HG02571 (cell line): ENCODE results near the gene SLC25A52.
"Not testable (repeated sequence)": the region's sequence is repeated elsewhere in the genome, so short reads cannot be mapped to it uniquely, and the experiment has no call there.

ENCODE experiments used
- ATAC-seq: cut with Tn5 transposase; IDR thresholded peaks from one replicate; pipeline ENCODE4 v1.9.1; 2021; ENCODE audit warnings: mild to moderate bottlenecking, moderate library complexity; ENCODE audit not compliant: unreplicated experiment

SLC25A52 gene

DNA sequence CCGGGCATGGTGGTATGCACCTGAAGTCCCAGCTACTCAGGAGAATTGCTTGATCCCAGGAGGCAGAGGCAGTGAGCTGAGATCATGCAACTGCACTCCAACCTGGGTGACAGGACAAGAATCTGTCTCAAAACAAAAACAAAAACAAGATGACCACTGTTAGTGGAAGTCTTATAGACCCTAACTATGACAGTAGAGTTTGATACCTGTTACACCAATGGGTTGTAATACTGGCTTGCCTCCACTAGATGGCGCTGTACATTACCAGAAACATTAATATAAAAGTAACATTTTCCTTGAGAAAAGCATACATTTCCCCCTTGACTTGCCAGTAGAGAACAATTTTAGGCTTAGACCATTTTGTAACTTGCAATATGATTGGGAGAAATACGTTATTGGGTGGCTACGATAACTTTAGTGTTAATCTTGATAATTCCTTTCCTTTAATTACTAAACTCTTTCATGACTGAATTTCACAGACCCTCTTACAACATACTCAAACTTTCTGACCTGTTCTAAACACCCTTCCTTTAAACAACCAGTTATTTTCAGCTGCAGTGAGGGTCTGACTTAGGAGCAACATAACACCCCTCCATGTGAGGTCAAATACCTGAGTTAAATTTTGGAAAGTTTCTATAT, 19.5 kb downstream of the SLC25A52 start:
- ATAC-seq: no peak

DNA sequence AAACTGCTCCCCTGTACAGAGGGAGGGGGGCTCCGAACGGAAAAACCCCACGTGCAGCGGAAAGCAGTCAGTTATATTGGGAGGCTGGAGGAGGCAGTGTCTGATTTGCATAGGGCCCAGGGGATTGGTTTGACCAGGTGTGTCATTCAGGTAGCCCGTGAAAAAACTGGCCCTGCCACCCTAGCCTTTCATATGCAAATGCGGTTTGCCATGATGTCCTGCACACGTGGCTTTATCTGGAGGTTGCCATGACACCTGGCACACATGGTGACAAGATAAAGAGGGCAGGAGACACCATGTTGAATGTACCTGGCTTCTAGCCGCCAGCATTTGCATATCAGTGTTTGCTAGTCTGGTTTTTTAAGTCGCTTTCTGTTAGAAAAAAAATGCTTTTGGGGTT, 20.5 kb downstream of the SLC25A52 start:
- no peak for ATAC-seq

DNA sequence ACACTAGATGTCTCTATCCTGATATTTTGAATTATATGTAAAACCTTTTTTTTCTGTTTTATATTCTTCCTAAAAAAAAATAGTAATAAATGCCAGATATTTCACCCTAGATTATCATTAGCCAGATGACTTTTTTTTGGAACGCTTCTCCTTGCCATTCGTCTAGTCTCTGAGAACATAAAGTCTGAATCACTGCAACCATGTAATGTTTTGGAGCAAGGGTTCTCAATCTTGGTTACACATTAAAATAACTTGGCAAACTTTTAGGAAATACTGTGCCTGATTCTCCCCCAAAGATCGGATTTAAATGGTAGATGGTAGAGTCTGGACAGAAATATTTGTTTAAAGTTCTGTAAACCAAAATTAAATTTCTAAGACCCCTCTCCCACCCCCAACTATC, 21.0 kb downstream of the SLC25A52 start:
- ATAC-seq: no peak

DNA sequence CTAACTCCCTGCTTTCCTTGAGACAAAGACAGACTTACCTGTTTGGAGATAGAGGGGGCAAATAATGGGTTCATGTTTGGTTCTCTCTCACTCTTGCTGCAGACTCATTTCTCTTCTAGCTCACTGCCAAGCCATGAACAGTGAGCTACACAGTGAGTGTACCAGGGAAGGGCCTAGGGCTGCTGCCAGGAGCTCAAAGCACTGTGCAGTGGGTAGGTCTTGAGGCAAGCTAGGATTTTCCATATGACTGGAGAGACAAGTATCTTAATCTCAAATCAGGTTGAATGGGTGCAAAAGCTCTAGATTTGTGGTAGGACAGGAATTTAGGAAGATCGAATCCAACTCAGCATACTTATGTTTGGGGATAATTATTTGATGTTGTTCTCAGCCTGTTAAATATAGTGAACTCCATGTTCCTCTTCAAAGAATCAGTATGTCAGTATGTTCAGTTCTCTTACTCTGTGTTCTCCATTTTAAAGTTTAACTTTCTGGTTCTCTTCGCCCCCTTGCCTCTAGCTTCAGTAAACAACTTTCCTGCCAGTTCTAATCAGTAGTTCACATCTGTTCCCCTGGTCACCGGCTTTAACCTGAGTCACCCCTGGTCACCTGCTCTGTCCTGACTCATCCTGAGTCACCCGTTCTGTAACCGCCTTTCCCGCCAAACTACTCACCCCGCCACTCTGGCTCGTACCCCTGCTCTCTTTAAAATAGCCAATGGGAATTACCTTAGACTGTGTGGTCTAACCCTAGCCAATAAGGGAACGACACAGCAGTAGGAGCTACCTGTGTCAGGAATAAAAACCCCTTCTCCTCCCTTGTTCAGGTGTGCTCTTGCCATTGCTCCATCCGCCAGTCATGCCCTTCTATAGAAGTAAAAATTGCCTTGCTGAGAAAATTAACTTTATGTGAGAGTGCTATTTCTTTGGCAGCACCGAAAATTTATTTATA, 21.9 kb downstream of the SLC25A52 start:
- no peak for ATAC-seq

DNA sequence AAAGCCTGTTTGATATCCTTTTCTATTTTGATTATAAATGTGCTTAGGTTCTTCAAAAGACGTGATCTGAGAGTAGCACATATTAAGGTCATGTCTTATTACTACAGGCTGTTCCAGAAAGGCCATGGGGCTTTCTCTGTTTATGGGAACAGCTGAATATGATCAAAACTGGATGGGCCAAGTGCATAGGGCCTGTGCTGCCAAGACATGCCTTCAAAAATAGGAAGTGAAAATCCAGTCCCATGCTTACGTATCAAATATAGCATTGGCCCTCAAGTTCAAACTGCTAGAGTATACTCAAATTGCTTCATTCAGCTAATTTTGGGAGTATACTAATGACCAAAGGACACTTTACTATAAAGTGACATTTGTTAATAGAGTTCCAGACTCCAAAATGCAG, 24.1 kb downstream of the SLC25A52 start:
- peak; percentile 70 for ATAC-seq

DNA sequence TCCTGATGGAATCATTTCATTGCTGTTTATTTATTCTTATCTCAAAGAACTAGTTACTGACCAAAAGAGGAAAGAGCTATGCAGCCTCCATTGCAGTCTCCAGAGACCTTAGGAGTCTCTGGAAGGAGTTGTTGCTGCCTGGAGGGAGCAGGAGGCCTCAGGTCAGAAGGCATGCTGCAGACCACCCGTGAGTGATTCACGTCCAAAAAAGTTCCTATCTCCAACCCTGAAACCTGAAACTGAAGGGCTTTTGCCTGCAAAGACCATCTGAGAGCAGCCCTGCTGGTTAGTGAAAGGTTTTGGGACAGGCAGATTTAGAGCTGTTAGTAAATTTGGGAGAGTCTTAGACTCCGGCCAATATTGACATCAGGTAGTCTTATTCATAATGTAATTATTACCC, 29.1 kb downstream of the SLC25A52 start:
- no peak for ATAC-seq

DNA sequence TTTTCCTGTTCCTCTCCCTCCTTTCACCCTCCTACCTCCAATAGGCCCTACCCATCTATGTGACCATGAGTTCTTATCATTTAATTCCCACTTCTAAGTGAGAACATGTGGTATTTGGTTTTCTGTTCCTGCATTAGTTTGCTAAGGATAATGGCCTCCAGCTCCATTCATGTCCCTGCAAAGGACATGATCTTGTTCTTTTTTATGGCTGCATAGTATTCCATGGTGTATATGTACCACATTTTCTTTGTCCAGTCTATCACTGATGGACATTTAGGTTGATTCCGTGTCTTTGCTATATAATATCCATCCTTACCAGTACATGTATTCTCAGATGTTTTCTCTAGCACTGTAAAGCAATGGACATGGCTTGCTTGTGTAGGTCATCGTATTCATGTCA, 31.5 kb downstream of the SLC25A52 start:
- not testable (repeated sequence) for ATAC-seq

DNA sequence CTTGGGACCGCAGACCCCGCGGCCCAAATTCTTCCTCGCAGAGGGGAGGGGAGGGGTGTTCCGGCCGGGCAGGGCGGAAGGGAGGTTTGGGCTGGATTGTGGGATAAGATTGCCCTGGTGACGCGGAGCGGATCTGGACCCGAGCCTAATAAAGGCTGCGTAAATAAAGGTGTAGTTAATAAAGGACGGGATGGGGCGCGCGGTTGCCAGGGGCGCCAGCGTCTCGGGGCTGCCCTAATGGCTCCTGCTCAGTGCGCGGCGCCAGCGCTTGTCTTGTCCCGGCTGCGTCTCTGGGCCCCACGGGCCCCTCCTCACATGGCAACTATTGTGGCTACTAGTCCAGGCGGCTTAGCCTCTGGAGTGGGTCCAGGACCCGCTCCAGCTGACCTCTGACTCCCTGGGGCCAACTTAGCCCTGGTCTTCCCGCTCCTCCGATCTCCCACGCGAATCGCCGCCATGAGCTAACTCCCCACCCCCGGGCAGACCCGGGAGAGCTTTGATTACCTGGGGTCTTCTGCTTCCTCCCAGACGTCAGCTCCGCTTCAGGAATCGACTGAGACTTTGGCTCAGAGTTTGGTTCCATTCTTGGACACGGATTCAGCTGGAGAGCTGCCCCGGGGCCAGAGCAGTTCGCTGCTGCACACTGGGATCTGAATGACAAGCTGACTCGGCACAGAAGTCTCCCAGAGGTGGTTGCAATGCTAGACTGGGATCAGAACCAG, 36.5 kb downstream of the SLC25A52 start:
- ATAC-seq: no peak

DNA sequence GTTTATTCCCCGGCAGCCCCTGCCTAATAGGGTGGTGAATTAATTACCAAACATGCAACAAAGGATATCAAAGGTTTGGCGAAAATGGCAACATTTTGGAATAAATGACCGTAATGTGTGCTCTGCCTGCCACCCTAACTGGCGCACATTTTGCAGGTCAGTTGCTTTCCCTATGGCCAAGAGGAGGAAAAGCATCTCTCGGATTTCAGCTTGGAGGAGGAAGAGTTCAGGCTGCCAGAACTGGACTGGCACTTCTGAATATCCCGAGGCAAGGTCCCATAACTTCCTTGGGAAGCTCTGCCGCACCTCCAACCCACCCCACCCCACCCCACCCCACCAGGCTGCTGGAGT, 37.1 kb downstream of the SLC25A52 start:
- ATAC-seq: no peak

DNA sequence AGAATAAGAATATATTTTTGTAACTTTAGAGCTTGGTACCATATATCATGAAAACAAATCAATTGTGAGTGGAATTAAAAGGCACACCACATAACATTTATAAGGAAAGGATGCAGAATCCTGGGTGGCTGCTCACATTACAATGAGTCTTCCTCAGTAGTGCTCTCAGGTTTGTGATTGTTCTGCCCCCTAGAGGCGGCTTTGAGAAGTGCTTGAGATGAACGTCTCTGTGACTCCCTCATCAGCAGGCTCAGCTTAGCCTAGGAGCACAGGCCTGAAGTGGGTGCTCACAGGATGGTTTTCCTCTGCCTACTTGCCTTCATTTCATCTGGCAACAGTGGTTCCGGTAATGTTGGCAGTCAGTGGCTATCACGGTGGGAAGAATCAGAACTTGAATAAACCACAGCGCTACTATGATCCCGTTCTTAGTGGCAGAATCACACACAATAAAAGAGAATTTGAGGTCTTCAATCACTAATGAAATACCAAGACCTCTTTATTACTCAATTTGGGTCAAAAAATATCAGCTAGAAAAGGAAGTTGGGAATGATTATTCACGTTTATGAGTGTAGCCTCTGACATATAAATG, 38.2 kb downstream of the SLC25A52 start:
- ATAC-seq: peak; percentile 94

DNA sequence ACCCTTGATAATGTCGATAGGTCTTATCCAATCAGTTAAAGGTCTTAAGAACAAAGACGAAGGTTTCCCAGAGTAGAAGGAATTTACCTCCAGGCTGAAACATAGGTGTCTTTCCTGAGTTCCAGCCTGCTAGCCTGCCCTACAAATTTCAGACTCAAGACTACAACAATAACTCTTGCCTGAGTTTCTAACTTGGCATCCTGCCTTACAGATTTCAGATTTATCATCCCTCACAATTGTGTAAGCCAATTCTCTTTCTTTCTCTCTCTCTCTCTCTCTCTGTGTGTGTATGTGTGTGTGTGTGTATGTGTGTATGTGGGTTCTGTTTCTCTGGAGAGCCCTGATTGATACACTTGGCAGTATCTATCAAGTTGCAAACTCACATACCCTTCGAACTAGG, 39.1 kb downstream of the SLC25A52 start:
- ATAC-seq: no peak

DNA sequence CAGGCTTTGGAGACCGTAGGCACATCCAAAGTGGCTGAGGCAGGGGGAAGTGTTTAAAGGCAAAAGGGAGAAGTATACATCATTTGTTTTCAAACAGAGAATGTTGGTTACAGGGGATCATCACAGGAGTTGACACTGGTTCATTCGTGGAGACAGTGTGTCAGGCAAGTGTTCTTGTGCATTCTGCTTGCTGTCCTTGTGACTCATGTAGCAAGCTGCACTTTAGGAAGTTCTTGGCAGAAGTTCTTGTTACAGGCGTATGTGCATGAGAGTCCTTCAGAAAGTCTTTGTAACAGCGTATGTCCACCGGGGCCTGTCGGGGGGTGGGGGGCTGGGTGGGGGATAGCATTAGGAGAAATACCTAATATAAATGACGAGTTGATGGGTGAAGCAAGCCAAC, 39.8 kb downstream of the SLC25A52 start:
- ATAC-seq: no peak

DNA sequence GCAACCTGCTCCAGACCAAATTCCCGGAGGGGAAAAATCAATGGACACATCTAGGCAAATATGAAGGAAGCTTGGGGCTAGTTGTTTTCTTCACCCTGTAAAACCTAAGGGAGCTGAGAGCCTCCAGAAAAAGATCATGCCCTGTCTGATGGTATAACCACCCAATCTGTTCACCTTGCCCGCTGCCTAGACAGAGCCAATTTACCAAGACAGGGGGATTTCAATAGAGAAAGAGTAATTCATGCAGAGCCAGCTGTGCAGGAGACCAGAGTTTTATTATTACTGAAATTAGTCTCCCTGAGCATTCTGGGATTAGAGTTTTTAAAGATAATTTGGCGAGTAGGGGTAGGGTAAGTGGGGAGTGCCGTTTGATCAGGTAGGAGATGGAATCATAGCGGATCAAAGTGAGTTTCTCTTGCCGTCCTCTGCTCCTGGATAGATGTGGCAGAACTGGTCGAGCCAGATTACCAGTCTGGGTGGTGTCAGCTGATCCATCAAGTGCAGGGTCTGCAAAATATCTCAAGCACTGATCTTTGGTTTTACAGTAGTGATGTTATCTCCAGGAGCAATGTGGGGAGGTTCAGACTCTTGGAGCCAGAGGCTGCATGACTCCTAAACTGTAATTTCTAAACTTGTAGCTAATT, 41.2 kb downstream of the SLC25A52 start:
- ATAC-seq: no peak

DNA sequence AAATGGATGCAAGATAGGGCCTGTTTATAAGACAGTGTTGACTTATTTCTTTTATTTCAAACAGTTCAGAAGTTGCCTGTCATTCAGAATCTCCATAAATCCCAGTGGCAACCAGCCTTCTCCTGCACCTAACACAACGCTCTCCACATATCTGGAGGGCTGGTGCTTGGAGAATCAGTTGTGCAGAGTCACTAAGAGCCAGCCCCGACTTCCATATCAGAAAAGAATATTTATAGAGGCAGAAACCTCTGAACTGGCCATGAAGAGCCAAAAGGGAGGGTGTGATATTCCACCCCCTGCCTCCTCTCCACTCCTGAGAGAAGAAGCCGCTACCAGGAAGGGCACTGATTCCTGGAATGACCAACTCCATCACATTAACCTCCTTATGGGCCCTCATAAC, 42.3 kb downstream of the SLC25A52 start:
- ATAC-seq: no peak

DNA sequence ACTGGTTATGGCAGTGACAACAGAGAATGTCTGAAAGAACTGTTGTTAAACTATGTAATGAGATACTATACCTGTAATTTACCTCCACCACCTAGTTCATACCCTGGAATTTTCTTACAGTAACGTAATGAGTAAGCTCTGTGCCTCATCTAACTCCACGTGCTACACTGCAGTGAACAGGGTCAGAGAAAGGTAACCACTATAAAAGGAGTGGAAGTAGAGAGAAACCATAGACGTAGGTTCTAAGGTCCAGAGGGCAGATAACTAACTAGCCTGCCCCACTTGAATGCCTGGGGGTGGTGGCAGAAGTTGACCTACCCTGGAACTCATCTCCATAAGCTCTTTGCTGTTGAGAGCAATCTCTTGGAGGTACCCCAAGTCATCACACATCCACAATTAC, 44.3 kb downstream of the SLC25A52 start:
- no peak for ATAC-seq

DNA sequence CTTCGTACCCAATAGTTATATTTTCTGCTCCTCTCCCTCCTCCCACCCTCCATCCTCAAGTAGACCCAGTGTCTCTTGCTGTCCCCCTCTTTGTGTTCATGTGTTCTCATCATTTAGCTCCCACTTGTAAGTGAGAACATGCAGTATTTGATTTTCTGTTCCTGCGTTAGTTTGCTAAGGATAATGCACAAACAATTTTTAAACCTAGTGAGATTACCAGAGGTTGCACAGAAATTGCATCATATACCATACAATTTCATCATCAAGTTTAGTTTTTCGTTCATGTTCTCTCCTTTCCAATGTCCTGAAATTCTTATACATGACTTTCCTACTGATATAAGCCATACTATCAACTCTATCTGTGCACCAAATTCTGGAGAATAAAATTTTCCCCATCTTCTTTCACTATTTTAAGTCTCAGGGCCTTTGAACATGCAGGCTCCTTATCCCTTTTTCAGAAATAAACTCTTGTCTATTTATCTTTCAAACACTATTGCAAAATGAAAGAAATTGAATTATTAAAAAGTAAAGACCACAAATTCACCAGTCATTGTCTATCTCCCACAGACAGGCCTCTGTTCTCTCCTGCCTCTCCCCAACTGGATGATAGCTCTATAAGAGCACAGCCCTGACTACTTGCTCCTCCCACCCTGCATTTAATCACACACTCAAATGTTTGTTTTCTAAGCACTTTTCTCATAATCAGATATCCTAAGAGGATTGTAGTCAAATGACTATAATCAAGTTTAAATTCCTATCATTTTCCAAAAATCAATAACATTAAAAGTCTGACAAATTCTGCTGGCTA, 49.1 kb downstream of the SLC25A52 start:
- no peak for ATAC-seq

DNA sequence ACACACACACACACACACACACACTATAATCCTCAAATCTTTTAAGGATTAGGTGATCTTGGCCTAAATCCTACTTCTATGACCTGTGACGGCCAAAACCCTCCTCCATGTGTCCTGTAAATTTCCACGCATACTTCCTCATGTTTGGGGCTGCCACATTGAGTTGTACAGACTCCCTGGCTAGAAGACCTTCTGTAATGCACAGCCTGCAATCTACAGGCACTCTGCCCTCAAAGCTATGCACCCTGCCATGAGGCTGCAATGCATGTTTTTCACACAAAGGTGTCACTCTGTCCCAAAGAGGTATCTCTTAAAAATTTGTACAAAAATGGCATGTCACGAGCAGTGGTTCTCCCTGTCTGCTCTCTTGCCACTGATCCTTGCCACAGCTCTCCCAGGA, 49.9 kb downstream of the SLC25A52 start:
- no peak for ATAC-seq
